Mucosa of stomach (tissue), 1 donor: ENCODE data around the gene RARRES1.

Source experiments
- H3K27me3 ChIP-seq: one replicate; pipeline ENCODE4 v1.7.0; 2013; ENCODE audit warnings: mild to moderate bottlenecking, low read length; ENCODE audit not compliant: control insufficient read depth, insufficient read depth
- H3K36me3 ChIP-seq: one replicate; pipeline ENCODE4 v1.7.0; 2013; ENCODE audit warnings: low read length; ENCODE audit not compliant: control insufficient read depth, insufficient read depth
- H3K4me1 ChIP-seq: one replicate; pipeline ENCODE4 v1.7.0; 2013; ENCODE audit warnings: mild to moderate bottlenecking, low read length; ENCODE audit not compliant: control insufficient read depth, insufficient read depth
- H3K4me3 ChIP-seq: one replicate; pipeline ENCODE4 v1.7.0; 2013; ENCODE audit warnings: low read length
- H3K9ac ChIP-seq: one replicate; pipeline ENCODE4 v1.7.0; 2013; ENCODE audit warnings: mild to moderate bottlenecking, low read length, moderate library complexity
- H3K9me3 ChIP-seq: one replicate; pipeline ENCODE4 v1.7.0; 2013; ENCODE audit warnings: mild to moderate bottlenecking, low read length, moderate library complexity; ENCODE audit not compliant: control insufficient read depth
- donor health status: Pancreatic carcinoma.

Gene RARRES1

GRCh38 chr3:158731938-158732855 lies at the start of gene RARRES1:
Gene RARRES1 (minus strand): TSS chr3:158732457. CDS start chr3:158732415, 42 bp downstream.
- no peaks in the 10 kb centered on the region for H3K9me3 ChIP-seq
- H3K36me3 ChIP-seq, result no peaks in the 10 kb centered on the region
- H3K4me1 ChIP-seq, result peaks cover 16% of the 10 kb centered on the region
- peak within 1 kb of the TSS; percentile 56 for H3K4me3 ChIP-seq
- H3K27me3 ChIP-seq, result no peaks in the 10 kb centered on the region
- peak within 1 kb of the TSS; percentile 57 for H3K9ac ChIP-seq

GRCh38 chr3:158781849-158782248 lies 49.6 kb upstream of the RARRES1 start:
- H3K4me1 ChIP-seq, result no peaks in the 10 kb centered on the region
- no peak overlapping the region for H3K9ac ChIP-seq
- no peaks in the 10 kb centered on the region for H3K9me3 ChIP-seq
- no peaks in the 10 kb centered on the region for H3K27me3 ChIP-seq
- H3K4me3 ChIP-seq, result no peak overlapping the region
- H3K36me3 ChIP-seq, result no peaks in the 10 kb centered on the region

- H3K9me3 ChIP-seq, result no peaks in the 10 kb centered on the region
- no peaks in the 10 kb centered on the region for H3K36me3 ChIP-seq
- no peaks in the 10 kb centered on the region for H3K4me1 ChIP-seq
- H3K27me3 ChIP-seq, result no peaks in the 10 kb centered on the region
- no peak overlapping the region for H3K4me3 ChIP-seq
- no peak overlapping the region for H3K9ac ChIP-seq
Measured at GRCh38 chr3:158781191-158781590, 48.9 kb upstream of the RARRES1 start.

- Histone ChIP-seq H3K9ac (no peak overlapping the region), H3K4me1 (no peaks in the 10 kb centered on the region), H3K36me3 (no peaks in the 10 kb centered on the region), H3K4me3 (no peak overlapping the region), H3K9me3 (no peaks in the 10 kb centered on the region), H3K27me3 (no peaks in the 10 kb centered on the region)
Measured at GRCh38 chr3:158780766-158781165, 48.5 kb upstream of the RARRES1 start.

- Histone ChIP-seq H3K4me1 (no peaks in the 10 kb centered on the region), H3K9me3 (no peaks in the 10 kb centered on the region), H3K36me3 (no peaks in the 10 kb centered on the region), H3K4me3 (no peak overlapping the region), H3K27me3 (no peaks in the 10 kb centered on the region), H3K9ac (no peak overlapping the region)
Measured at GRCh38 chr3:158777161-158777873, 45.1 kb upstream of the RARRES1 start.

GRCh38 chr3:158776531-158776930 lies 44.3 kb upstream of the RARRES1 start:
- Histone ChIP-seq H3K9me3 (no peaks in the 10 kb centered on the region), H3K4me3 (no peak overlapping the region), H3K27me3 (no peaks in the 10 kb centered on the region), H3K4me1 (no peaks in the 10 kb centered on the region), H3K36me3 (no peaks in the 10 kb centered on the region), H3K9ac (no peak overlapping the region)

- H3K9ac ChIP-seq, result no peak overlapping the region
- no peaks in the 10 kb centered on the region for H3K27me3 ChIP-seq
- no peak overlapping the region for H3K4me3 ChIP-seq
- H3K4me1 ChIP-seq, result no peaks in the 10 kb centered on the region
- H3K36me3 ChIP-seq, result no peaks in the 10 kb centered on the region
- no peaks in the 10 kb centered on the region for H3K9me3 ChIP-seq
Measured at GRCh38 chr3:158775426-158776410, 43.5 kb upstream of the RARRES1 start.

GRCh38 chr3:158774965-158775364 lies 42.7 kb upstream of the RARRES1 start:
- Histone ChIP-seq H3K9me3 (no peaks in the 10 kb centered on the region), H3K4me1 (no peaks in the 10 kb centered on the region), H3K4me3 (no peak overlapping the region), H3K27me3 (no peaks in the 10 kb centered on the region), H3K9ac (no peak overlapping the region), H3K36me3 (no peaks in the 10 kb centered on the region)

GRCh38 chr3:158773845-158774830 lies 41.9 kb upstream of the RARRES1 start:
- H3K27me3 ChIP-seq, result no peaks in the 10 kb centered on the region
- H3K4me1 ChIP-seq, result no peaks in the 10 kb centered on the region
- no peak overlapping the region for H3K4me3 ChIP-seq
- H3K9ac ChIP-seq, result no peak overlapping the region
- H3K36me3 ChIP-seq, result no peaks in the 10 kb centered on the region
- no peaks in the 10 kb centered on the region for H3K9me3 ChIP-seq

GRCh38 chr3:158773166-158773565 lies 40.9 kb upstream of the RARRES1 start:
- no peaks in the 10 kb centered on the region for H3K36me3 ChIP-seq
- peaks cover 9% of the 10 kb centered on the region for H3K4me1 ChIP-seq
- H3K9ac ChIP-seq, result no peak overlapping the region
- H3K9me3 ChIP-seq, result no peaks in the 10 kb centered on the region
- H3K4me3 ChIP-seq, result no peak overlapping the region
- H3K27me3 ChIP-seq, result no peaks in the 10 kb centered on the region

- no peak overlapping the region for H3K9ac ChIP-seq
- no peak overlapping the region for H3K4me3 ChIP-seq
- no peaks in the 10 kb centered on the region for H3K9me3 ChIP-seq
- no peaks in the 10 kb centered on the region for H3K27me3 ChIP-seq
- H3K4me1 ChIP-seq, result peaks cover 11% of the 10 kb centered on the region
- H3K36me3 ChIP-seq, result no peaks in the 10 kb centered on the region
Measured at GRCh38 chr3:158771982-158772381, 39.7 kb upstream of the RARRES1 start.
